GM18951 (cell line): Measurements from ENCODE around the gene IRAK1BP1.
"Not testable (repeated sequence)": the region's sequence is repeated elsewhere in the genome, so short reads cannot be mapped to it uniquely, and the experiment has no call there.

ENCODE experiments used
- POLR2A ChIP-seq: IDR thresholded peaks from 4 replicates; pipeline ENCODE4 v1.6.1; 2011; ENCODE audit warnings: mild to moderate bottlenecking; ENCODE audit not compliant: insufficient read length, insufficient read depth; ENCODE audit errors: extremely low read depth
- in situ Hi-C: fragments of 300-500 bp; cut with MboI; formaldehyde crosslinking; loops from one replicate; pipeline ENCODE4 v1.12.0; 2022; ENCODE audit warnings: low sequenced_read_pairs, mixed read lengths, inconsistent platforms; ENCODE audit not compliant: unreplicated experiment

IRAK1BP1 gene

GRCh38 chr6:78867370-78868040, at the start of gene IRAK1BP1:
Gene IRAK1BP1 (plus strand): TSS chr6:78867551. CDS start chr6:78867577, 26 bp downstream.
- in situ Hi-C loops: no loop called here
- TF ChIP-seq POLR2A: peak; percentile 64

- in situ Hi-C loops: no loop called here
- no peak for TF ChIP-seq POLR2A
These were observed 43.3 kb upstream of the IRAK1BP1 start for GRCh38 chr6:78824045-78824444.

GRCh38 chr6:78829407-78829806, 37.9 kb upstream of the IRAK1BP1 start:
- no peak for TF ChIP-seq POLR2A
- in situ Hi-C loops: no loop called here

- in situ Hi-C loops: no loop called here
- TF ChIP-seq POLR2A: no peak
These were observed 36.5 kb upstream of the IRAK1BP1 start for GRCh38 chr6:78830805-78831204.

- in situ Hi-C loops: no loop called here
- TF ChIP-seq POLR2A: no peak
These were observed 35.9 kb upstream of the IRAK1BP1 start for GRCh38 chr6:78831492-78831891.

GRCh38 chr6:78832091-78832808, 35.1 kb upstream of the IRAK1BP1 start:
- in situ Hi-C loops: no loop called here
- no peak for TF ChIP-seq POLR2A

GRCh38 chr6:78835817-78836216, 31.5 kb upstream of the IRAK1BP1 start:
- in situ Hi-C loops: no loop called here
- TF ChIP-seq POLR2A: no peak

- no peak for TF ChIP-seq POLR2A
- in situ Hi-C loops: no loop called here
These were observed 30.8 kb upstream of the IRAK1BP1 start for GRCh38 chr6:78836598-78836997.

- in situ Hi-C loops: no loop called here
- TF ChIP-seq POLR2A: no peak
These were observed 26.2 kb upstream of the IRAK1BP1 start for GRCh38 chr6:78841111-78841510.

GRCh38 chr6:78842953-78843352, 24.4 kb upstream of the IRAK1BP1 start:
- in situ Hi-C loops: no loop called here
- TF ChIP-seq POLR2A: no peak

GRCh38 chr6:78844899-78845298, 22.5 kb upstream of the IRAK1BP1 start:
- in situ Hi-C loops: no loop called here
- no peak for TF ChIP-seq POLR2A

GRCh38 chr6:78845567-78845966, 21.8 kb upstream of the IRAK1BP1 start:
- in situ Hi-C loops: no loop called here
- TF ChIP-seq POLR2A: no peak

- no peak for TF ChIP-seq POLR2A
- in situ Hi-C loops: no loop called here
These were observed 16.7 kb upstream of the IRAK1BP1 start for GRCh38 chr6:78850621-78851020.

- no peak for TF ChIP-seq POLR2A
These were observed 16.2 kb upstream of the IRAK1BP1 start for GRCh38 chr6:78851156-78851555.

GRCh38 chr6:78854546-78854945, 12.8 kb upstream of the IRAK1BP1 start:
- TF ChIP-seq POLR2A: no peak
- in situ Hi-C loops: no loop called here

More at GRCh38 chr6:78851156-78851555, 16.2 kb upstream of the IRAK1BP1 start:
- in situ Hi-C loops: no loop called here

- in situ Hi-C loops: not testable (repeated sequence)
These were observed 8.9 kb upstream of the IRAK1BP1 start for GRCh38 chr6:78858339-78858938.
